Panc1 (cell line): ENCODE measurements around the gene ATP6V0A4.

Experiments
- REST ChIP-seq, 2 experiments: IDR thresholded peaks; 2 replicates each; pipeline ENCODE4 v1.6.1; 2011 to 2012; ENCODE audit warnings: low read depth in 2 of 2, control low read depth in 1 of 2, low read length in 1 of 2, mild to moderate bottlenecking in 1 of 2, moderate library complexity in 1 of 2; ENCODE audit not compliant: insufficient read depth in 1 of 2
- TF ChIP-seq, protein P1 (sequence below): fragments of 450-650 bp; IDR thresholded peaks from 2 replicates; pipeline ENCODE4 v1.5.1; 2017; ENCODE audit warnings: mild to moderate bottlenecking

GRCh38 chr7:138768241-138768640 is 29.8 kb downstream of the ATP6V0A4 start:
- no peak for TF ChIP-seq REST (IDR thresholded peaks at IDR 0.05; ENCODE audit: insufficient read depth in 1 of 2, low read depth in 2 of 2, low read length in 1 of 2)
- TF ChIP-seq, protein P1, sequence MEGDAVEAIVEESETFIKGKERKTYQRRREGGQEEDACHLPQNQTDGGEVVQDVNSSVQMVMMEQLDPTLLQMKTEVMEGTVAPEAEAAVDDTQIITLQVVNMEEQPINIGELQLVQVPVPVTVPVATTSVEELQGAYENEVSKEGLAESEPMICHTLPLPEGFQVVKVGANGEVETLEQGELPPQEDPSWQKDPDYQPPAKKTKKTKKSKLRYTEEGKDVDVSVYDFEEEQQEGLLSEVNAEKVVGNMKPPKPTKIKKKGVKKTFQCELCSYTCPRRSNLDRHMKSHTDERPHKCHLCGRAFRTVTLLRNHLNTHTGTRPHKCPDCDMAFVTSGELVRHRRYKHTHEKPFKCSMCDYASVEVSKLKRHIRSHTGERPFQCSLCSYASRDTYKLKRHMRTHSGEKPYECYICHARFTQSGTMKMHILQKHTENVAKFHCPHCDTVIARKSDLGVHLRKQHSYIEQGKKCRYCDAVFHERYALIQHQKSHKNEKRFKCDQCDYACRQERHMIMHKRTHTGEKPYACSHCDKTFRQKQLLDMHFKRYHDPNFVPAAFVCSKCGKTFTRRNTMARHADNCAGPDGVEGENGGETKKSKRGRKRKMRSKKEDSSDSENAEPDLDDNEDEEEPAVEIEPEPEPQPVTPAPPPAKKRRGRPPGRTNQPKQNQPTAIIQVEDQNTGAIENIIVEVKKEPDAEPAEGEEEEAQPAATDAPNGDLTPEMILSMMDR, result no peak
